OCI-LY1 (cell line): Measurements from ENCODE around the gene RMDN3.

Experiments used
- CTCF ChIP-seq: fragments of 200-600 bp; sonication (generic), shearing (Covaris generic); IDR thresholded peaks from 2 replicates; pipeline ENCODE4 v1.5.1; 2017; ENCODE audit warnings: mild to moderate bottlenecking, antibody characterized with exemption, low read length, moderate library complexity, mixed read lengths
- EZH2 ChIP-seq: fragments of 200-600 bp; sonication (generic), shearing (Covaris generic); IDR thresholded peaks from 2 replicates; pipeline ENCODE4 v1.8.0; 2017; ENCODE audit warnings: borderline replicate concordance, mixed run types, mild to moderate bottlenecking, antibody characterized with exemption, low read length, moderate library complexity, mixed read lengths

- TF ChIP-seq CTCF (no peak), EZH2 (no peak)
Observed at GRCh38 chr15:40773496-40773895, 18.4 kb upstream of the RMDN3 start.
